Mesodermal cell (in vitro differentiated cells): ENCODE data around the gene HELT. TPM values are rescaled to one million over a fixed set of nuclear protein-coding genes. Genes with fewer than 3 reads are reported as not detected.
"Not testable (repeated sequence)": the region's sequence is repeated elsewhere in the genome, so short reads cannot be mapped to it uniquely, and the experiment has no call there.

Source experiments
- H3K27ac ChIP-seq: 2 replicates; pipeline ENCODE4 v1.7.0; 2013; ENCODE audit warnings: mild to moderate bottlenecking, low read depth, low read length, moderate library complexity; ENCODE audit not compliant: severe bottlenecking
- H3K36me3 ChIP-seq: 2 replicates; pipeline ENCODE4 v1.7.1; 2013; ENCODE audit warnings: mild to moderate bottlenecking, low read length, moderate library complexity; ENCODE audit not compliant: control insufficient read depth, insufficient read depth
- H3K4me1 ChIP-seq: one replicate; pipeline ENCODE4 v1.7.1; 2013; ENCODE audit warnings: mild to moderate bottlenecking, low read length; ENCODE audit not compliant: insufficient read depth, control insufficient read depth, poor library complexity, severe bottlenecking
- H3K4me3 ChIP-seq: 2 replicates; pipeline ENCODE4 v1.7.0; 2013; ENCODE audit warnings: low read length, control low read depth, mild to moderate bottlenecking; ENCODE audit not compliant: insufficient read depth, poor library complexity, severe bottlenecking; ENCODE audit errors: extremely low read depth
- H3K9me3 ChIP-seq: 2 replicates; pipeline ENCODE4 v1.7.1; 2013; ENCODE audit warnings: mild to moderate bottlenecking, low read length, moderate library complexity; ENCODE audit not compliant: control insufficient read depth
- WGBS, 2 experiments: methylation state at CpG; one replicate each; pipeline ENCODE4 v1.1.5; 2013; ENCODE audit warnings: missing lambda C conversion rate in 2 of 2; ENCODE audit not compliant: insufficient coverage in 2 of 2; 5-methylcytosine and 5-hydroxymethylcytosine counted together
- polyA plus RNA-seq, 2 experiments: library from polyadenylated mRNA; stranded (reverse); fragments of 50-300 nt; gene quantifications; one replicate each; pipeline ENCODE4 v1.2.3, GENCODE V29; 2013

Gene HELT
- polyA plus RNA-seq (2013, experiment 1 of 2): not detected
- not detected for polyA plus RNA-seq (2013, experiment 2 of 2)

DNA sequence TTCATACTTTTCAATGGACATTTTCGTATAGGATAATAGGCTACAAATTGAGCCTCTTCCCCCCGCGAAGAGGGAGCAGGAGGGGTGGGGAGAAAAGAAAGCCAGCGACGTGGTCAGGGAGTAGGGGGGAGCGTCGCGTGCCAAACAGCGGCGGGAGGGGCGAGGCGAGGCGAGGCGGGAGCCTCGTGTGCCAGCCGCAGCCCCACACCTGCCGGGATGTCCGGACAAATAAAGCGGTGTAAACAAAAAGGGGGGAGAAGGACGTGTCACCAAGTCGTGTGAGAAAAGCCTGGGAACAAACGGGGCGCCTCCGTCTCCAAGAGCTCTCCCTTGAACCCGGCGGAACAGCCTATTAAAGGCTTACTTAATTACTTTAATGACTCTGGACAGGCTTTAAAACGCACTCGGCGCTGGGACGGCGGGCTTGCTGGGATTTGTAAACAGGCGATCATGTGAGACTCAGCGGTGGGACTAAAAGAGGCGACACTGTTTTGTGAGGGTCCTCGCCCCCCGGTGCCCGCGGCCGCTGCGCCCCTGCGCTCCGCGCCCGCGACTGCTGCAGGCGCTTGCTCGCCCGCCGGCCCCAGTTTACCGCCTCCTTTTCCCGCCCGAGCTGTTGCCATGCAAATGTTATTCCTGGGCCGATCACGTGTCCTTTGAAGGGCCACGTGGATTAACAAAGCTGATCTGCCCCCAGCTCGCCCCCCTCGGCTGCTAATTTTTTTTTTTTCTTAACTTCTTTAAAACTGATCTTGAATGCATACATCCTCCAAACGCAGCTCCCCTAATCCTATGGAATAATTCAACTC lies at the start of gene HELT:
Gene HELT (plus strand): TSS at position 527 of the 809 bp plus-strand sequence. CDS start 439 bp downstream, outside the sequence.
- Histone ChIP-seq H3K4me3 (no peak within 1 kb of the TSS), H3K9me3 (no peaks in the 10 kb centered on the region), H3K27ac (no peak within 1 kb of the TSS), H3K4me1 (peaks cover 11% of the 10 kb centered on the region), H3K36me3 (no peaks in the 10 kb centered on the region)
- WGBS, 2 experiments: 0% methylated on average over 29 to 41 of the region's 58 CpGs

- Histone ChIP-seq H3K36me3 (no peaks in the 10 kb centered on the region), H3K9me3 (peaks cover 6% of the 10 kb centered on the region), H3K27ac (no peak overlapping the region), H3K4me1 (no peaks in the 10 kb centered on the region), H3K4me3 (no peak overlapping the region)
- WGBS, 2 experiments: 76 to 77% methylated on average over 5 of the region's 5 CpGs
Measured at GRCh38 chr4:184968784-184969201, 49.5 kb upstream of the HELT start.

- WGBS, 2 experiments: 92 to 95% methylated on average over 5 of the region's 5 CpGs
- no peaks in the 10 kb centered on the region for H3K36me3 ChIP-seq
- H3K27ac ChIP-seq: no peak overlapping the region
- H3K9me3 ChIP-seq: peaks cover 6% of the 10 kb centered on the region
- no peaks in the 10 kb centered on the region for H3K4me1 ChIP-seq
- H3K4me3 ChIP-seq: no peak overlapping the region
Measured at GRCh38 chr4:184969610-184970009, 48.7 kb upstream of the HELT start.

DNA sequence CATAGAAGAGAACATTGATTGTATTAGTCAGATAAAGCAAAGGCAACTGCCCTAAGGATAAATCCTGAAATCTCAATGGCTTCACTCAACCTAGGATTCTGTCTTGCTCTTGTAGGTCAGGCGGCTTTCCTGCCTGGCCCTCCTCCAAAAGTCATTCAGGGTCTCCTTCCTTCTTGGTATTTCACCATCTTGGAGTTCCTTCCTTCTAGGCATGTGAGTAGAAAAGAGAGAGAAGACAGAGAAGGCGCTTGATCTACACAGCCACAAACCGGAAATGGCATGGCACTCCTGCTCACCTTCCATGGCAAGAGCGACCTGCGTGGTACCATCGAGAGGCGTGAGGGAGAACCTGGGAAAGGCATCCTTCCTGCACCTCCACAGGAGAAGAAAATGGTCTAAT lies 45.3 kb upstream of the HELT start:
- no peak overlapping the region for H3K4me3 ChIP-seq
- H3K36me3 ChIP-seq: no peaks in the 10 kb centered on the region
- H3K4me1 ChIP-seq: no peaks in the 10 kb centered on the region
- 90 to 95% methylated on average over 2 to 5 of the region's 7 CpGs for WGBS, 2 experiments
- H3K27ac ChIP-seq: no peak overlapping the region
- peaks cover 6% of the 10 kb centered on the region for H3K9me3 ChIP-seq

- H3K4me3 ChIP-seq, H3K36me3 ChIP-seq, H3K4me1 ChIP-seq, H3K9me3 ChIP-seq, H3K27ac ChIP-seq: not testable (repeated sequence)
- WGBS, 2 experiments: 94% methylated on average over 2 of the region's 2 CpGs; no CpG with 5 or more reads in 1 of the 2 experiments
Measured at GRCh38 chr4:184976348-184976747, 41.9 kb upstream of the HELT start.

GRCh38 chr4:184977747-184978146 lies 40.5 kb upstream of the HELT start:
- H3K9me3 ChIP-seq: no peaks in the 10 kb centered on the region
- WGBS, 2 experiments: 89% methylated on average over 1 of the region's 3 CpGs; no CpG with 5 or more reads in 1 of the 2 experiments
- no peak overlapping the region for H3K27ac ChIP-seq
- no peaks in the 10 kb centered on the region for H3K4me1 ChIP-seq
- no peak overlapping the region for H3K4me3 ChIP-seq
- H3K36me3 ChIP-seq: no peaks in the 10 kb centered on the region

GRCh38 chr4:184978211-184978610 lies 40.1 kb upstream of the HELT start:
- no peaks in the 10 kb centered on the region for H3K9me3 ChIP-seq
- WGBS, 2 experiments: 81 to 91% methylated on average over 4 to 5 of the region's 6 CpGs
- H3K36me3 ChIP-seq: no peaks in the 10 kb centered on the region
- no peaks in the 10 kb centered on the region for H3K4me1 ChIP-seq
- H3K27ac ChIP-seq: no peak overlapping the region
- H3K4me3 ChIP-seq: no peak overlapping the region

DNA sequence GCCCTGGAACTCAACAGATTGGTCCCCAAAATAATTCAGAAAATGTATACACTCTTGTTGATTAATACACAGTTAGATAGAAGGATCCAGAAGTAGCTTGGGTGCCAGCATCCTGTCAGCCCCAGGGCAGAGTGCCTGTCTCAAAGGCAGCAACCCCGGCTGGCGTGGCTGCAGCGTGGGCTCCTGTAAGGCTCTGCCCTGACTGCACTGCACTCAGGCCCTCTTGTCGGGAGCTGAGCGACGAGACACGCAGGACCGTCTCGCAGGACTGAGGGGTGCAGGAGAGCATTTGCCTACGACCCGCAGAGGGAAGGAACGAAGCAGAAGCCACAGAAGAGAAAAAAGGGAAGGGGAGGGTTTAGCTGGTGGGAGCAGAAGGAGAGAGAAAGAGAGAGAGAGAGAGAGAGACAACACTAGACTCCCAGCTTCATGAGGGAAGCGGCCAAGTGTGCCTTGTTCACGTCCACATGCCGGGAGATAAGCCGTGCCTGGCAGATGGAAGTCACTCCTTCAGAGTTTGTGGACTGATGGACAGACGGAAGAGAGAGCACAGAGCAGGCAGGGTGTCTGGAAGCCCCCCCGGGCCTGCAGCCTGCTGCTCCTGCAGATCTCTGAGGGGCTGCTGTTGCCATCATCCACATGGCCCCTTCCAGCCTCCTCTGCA lies 38.7 kb upstream of the HELT start:
- Histone ChIP-seq H3K36me3 (no peaks in the 10 kb centered on the region), H3K4me3 (no peak overlapping the region), H3K9me3 (no peaks in the 10 kb centered on the region), H3K4me1 (no peaks in the 10 kb centered on the region), H3K27ac (no peak overlapping the region)
- 84 to 86% methylated on average over 13 to 18 of the region's 18 CpGs for WGBS, 2 experiments

DNA sequence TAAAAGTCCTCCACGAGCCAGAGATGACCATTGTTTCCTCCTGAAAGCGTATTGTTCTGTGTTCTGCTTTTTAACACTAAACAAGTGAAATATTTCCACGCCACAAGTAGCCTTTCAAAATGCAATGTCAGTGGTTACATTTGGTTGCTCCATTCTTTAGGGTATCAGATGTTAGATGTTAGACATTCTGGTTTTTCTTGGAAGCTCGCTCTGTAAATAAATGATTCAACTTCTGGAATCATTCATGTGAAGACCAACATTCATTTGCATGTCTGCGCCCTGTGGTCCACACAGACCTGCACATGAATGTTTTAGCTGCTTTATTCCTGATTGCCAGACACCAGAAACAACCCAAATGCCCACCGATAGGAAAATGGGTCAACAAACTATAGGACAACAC lies 38.0 kb upstream of the HELT start:
- H3K4me3 ChIP-seq: no peak overlapping the region
- H3K27ac ChIP-seq: no peak overlapping the region
- H3K4me1 ChIP-seq: no peaks in the 10 kb centered on the region
- no peaks in the 10 kb centered on the region for H3K36me3 ChIP-seq
- WGBS, 2 experiments: 96 to 98% methylated on average over 2 to 5 of the region's 6 CpGs
- H3K9me3 ChIP-seq: no peaks in the 10 kb centered on the region

DNA sequence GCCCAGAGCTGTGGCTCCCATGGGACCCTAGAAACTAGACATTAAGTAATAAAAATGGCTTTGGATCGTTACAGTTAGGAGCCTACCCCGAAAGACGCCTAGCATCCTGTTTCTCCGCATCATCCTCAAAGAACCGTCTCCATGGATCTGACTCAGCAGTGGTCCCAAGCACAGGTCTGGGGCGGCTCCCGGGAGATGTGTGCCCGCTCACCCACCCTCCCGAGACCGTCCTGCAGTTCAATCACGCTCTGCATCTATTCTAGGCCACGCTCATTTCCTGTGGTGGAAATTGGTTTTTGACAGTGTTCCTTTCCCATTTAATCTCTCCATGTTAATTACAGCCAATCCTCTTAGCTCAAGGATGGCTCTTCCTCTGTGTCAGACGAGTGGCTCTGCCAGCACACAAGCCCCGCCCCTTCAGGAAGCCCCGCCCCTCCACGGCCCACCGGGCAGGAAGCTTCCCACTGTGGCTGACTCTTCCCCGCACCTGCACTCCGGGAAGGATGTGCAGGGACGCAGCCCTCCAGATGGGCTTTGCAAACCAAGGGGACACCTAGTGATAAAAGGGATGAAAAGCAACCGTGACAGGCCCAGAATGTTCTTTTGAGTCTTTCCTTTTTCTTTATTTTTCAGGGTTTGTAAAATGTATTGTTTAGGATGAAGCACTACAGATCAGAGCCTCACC lies 34.5 kb upstream of the HELT start:
- Histone ChIP-seq H3K36me3 (no peaks in the 10 kb centered on the region), H3K4me1 (no peaks in the 10 kb centered on the region), H3K9me3 (no peaks in the 10 kb centered on the region), H3K4me3 (no peak overlapping the region), H3K27ac (no peak overlapping the region)
- 63 to 70% methylated on average over 16 of the region's 21 CpGs for WGBS, 2 experiments
